Sciatic nerve (tissue), 2 donors: ENCODE results near the gene SLAMF8. TPM values are rescaled to one million over a fixed set of nuclear protein-coding genes. Genes with fewer than 3 reads are reported as not detected.

Experiments
- ATAC-seq: fragments of 200-7000 bp; cut with Tn5 transposase; one replicate; pipeline ENCODE4 v1.9.1; 2020; ENCODE audit warnings: mild to moderate bottlenecking, moderate library complexity
- DNase-seq: peaks from one replicate; pipeline ENCODE4 v3.0.0-alpha.2; 2020; ENCODE audit warnings: low spot score
- intact Hi-C: fragments of 100-400 bp; cut with DNase I; formaldehyde crosslinking; loops from one replicate; pipeline ENCODE4 v1.14.2; 2022
- total RNA-seq: library from RNA; stranded (reverse); fragmentation: NEBNext Ultra II Directional; extraction: Animal tissue kit (Norgen Biotek cat#: 25700); gene quantifications from one replicate; pipeline ENCODE4 v1.2.1, GENCODE V29; 2021
- donor health status: DM: no; HTN: no; CAD: no.
- donor health status: DM: no; HTN: no; CAD: no.

The SLAMF8 gene
- total RNA-seq, 1 donor from 2014 or later = 3.3 TPM

- ATAC-seq (no peak), DNase-seq (no peak)
- intact Hi-C loops = no loop called here
These were observed 21.7 kb upstream of the SLAMF8 start for GRCh38 chr1:159804924-159805323.

DNA sequence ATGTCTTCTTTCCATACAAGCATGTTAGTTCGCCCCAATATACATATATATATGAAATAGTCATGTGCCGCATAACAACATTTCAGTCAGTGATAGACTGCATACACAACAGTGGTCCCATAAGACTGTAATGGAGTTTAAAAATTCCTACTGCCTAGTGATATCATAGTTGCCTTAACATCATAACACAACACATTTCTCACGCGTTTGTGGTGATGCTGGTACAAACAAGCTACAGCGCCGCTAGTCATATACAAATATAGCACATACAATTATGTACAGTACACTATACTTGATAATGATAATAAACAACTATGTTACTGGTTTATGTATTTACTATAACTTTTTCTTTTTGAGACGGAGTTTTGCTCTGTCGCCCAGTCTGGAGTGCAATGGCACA is 10.7 kb upstream of the SLAMF8 start:
- ATAC-seq = no peak
- intact Hi-C loops = no loop called here

DNA sequence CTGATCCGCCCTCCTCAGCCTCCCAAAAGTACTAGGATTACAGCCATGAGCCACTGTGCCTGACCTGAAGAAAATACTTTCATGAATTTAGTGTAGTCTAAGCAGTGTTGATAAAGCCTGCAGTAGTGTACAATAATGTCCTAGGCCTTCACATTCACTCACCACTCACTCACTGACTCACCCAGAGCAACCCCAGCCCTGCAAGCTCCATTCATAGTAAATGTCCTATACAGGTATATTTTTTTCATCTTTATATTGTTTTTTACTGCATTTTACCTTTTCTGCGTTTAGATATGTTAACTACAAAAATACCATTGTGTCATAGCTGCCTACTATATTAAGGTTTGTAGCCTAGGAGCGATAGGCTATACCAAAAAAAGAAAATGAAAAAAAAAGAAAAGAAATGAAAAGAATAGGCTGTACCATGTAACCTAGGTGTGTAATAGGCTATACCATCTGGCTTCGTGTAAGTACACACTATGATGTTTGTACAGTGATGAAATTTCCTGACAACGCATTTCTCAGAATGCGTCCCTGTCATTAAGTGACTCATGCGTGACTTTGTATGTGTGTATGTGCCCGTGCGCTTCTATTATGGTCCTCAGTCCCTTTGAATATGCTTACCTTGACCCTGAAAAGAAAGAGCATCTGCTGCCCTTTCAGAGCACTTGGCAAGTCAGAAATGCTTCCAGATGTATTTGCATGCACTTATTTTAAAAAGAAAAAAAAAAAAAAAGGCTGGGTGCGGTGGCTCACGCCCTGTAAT is 9.2 kb upstream of the SLAMF8 start:
- intact Hi-C loops = no loop called here
- DNase-seq (no peak), ATAC-seq (no peak)

More for the DNA sequence above, 10.7 kb upstream of the SLAMF8 start:
- DNase-seq = no peak

- DNase-seq (no peak), ATAC-seq (no peak)
- intact Hi-C loops = no loop called here
These were observed 5.4 kb upstream of the SLAMF8 start for GRCh38 chr1:159821171-159821867.

- DNase-seq (no peak), ATAC-seq (no peak)
- intact Hi-C loops = no loop called here
These were observed 3.3 kb upstream of the SLAMF8 start for GRCh38 chr1:159823406-159823805.

DNA sequence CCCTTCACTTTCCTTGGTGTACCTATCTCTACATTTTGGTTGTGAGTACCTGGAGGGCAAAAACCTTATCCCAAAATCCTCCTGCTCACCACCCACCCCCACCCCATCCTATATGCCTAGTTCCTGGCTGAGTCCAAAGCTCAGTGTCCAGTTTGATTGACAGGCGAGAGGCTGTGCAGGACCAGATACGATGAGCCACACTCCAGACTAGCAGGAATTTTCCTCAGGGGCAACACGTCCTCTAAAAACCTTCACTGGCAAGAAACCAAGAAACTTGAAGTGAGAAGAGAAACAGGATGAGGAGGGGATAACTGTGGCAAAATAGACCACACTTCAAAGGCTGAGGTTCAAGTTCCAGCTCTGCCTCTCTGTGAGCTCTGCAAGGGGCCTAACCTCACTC is 1.1 kb upstream of the SLAMF8 start:
- DNase-seq (no peak), ATAC-seq (no peak)
- intact Hi-C loops = no loop called here

DNA sequence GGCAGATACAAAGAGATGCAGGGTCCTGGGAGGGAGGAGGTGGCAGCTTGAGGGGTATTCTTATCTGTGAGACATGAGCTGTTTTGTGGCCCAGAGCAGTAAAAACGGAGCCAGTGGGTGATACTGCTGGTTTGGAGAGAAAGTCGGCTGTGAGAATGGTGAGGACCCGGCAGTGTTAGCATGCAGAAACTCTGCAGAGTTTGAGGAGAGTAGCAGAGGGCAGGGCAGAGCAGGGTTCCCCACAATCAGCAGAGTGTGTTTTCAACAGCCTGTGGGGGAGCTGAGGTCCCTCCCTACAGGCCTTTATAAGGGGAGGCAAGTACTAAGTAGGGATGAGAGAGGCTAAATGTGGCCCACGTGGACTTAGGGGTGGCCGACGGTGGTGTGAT is 423 bp downstream of the SLAMF8 start:
- intact Hi-C loops = no loop called here
- ATAC-seq (no peak), DNase-seq (no peak)

GRCh38 chr1:159827549-159827948 is 876 bp downstream of the SLAMF8 start:
- no peak for DNase-seq
- intact Hi-C loops = no loop called here
- ATAC-seq = no peak

GRCh38 chr1:159828176-159828575 is 1.5 kb downstream of the SLAMF8 start:
- DNase-seq (no peak), ATAC-seq (no peak)
- intact Hi-C loops = no loop called here

- ATAC-seq = no peak
- intact Hi-C loops = no loop called here
These were observed 2.1 kb downstream of the SLAMF8 start for GRCh38 chr1:159828581-159829272.

GRCh38 chr1:159829273-159829634 is 2.6 kb downstream of the SLAMF8 start:
- DNase-seq (peak; percentile 74), ATAC-seq (peak; percentile 82)
- intact Hi-C loops = no loop called here

More at GRCh38 chr1:159828581-159829272, 2.1 kb downstream of the SLAMF8 start:
- no peak for DNase-seq

- no peak for ATAC-seq
- intact Hi-C loops = no loop called here
- DNase-seq = no peak
These were observed 3.3 kb downstream of the SLAMF8 start for GRCh38 chr1:159829822-159830465.

- ATAC-seq (no peak), DNase-seq (no peak)
- intact Hi-C loops = no loop called here
These were observed 4.0 kb downstream of the SLAMF8 start for GRCh38 chr1:159830722-159831121.

DNA sequence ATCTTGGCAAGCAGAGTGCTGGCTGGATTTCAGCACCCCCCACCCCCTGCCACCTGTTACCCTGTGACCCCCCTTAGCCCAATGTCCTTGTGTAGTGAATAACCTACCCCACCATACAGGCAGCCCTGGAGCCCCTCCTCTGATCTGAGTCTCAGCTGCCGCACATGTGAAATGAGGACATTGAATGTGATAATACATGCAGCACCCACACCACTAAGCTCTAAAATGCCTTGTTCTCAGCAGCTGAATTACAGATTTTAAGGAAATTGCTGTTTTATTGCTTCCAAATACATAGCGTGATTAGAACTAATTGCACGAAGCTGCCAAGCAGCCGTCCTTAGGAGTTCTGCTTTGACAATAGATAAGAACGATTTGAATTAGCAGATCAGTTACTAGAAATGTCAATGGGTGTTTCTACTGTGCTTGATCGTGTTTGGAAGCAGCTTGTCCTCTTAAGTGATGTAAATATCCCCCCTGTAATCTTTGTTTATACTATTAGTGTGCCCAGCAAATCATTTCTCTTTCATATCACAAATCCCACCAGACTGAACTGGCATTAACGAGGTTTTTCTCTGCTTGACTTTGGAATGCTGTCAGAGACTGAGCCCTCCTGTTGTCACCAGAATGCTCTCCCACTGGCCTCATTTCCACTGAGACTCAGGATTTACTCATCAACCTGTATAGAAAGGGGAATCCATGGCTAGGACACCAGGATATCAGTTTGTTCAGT is 4.9 kb downstream of the SLAMF8 start:
- DNase-seq = no peak
- ATAC-seq = no peak
- intact Hi-C loops = no loop called here

- DNase-seq (no peak), ATAC-seq (no peak)
- intact Hi-C loops = no loop called here
These were observed 5.6 kb downstream of the SLAMF8 start for GRCh38 chr1:159832309-159832708.

DNA sequence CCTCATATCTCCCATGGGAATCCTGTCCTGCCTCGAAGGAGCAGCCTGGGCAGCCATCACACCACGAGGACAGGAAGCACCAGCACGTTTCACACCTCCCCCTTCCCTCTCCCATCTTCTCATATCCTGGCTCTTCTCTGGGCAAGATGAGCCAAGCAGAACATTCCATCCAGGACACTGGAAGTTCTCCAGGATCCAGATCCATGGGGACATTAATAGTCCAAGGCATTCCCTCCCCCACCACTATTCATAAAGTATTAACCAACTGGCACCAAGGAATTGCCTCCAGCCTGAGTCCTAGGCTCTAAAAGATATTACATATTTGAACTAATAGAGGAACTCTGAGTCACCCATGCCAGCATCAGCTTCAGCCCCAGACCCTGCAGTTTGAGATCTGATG is 8.7 kb downstream of the SLAMF8 start:
- ATAC-seq (peak; percentile 25), DNase-seq (no peak)
- intact Hi-C loops = no loop called here

DNA sequence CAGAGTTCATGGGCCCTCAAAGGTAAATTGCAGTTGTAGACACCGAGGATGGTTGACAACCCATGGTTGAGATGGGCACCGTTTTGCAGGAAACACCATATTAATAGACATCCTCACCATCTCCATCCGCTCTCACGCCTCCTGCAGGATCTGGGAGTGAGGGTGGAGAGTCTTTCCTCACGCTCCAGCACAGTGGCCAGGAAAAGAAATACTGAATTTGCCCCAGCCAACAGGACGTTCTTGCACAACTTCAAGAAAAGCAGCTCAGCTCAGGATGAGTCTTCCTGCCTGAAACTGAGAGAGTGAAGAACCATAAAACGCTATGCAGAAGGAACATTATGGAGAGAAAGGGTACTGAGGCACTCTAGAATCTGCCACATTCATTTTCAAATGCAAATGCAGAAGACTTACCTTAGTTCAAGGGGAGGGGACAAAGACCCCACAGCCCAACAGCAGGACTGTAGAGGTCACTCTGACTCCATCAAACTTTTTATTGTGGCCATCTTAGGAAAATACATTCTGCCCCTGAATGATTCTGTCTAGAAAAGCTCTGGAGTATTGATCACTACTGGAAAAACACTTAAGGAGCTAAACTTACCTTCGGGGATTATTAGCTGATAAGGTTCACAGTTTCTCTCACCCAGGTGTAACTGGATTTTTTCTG is 9.3 kb downstream of the SLAMF8 start:
- ATAC-seq (peak; percentile 70), DNase-seq (no peak)
- intact Hi-C loops = no loop called here

DNA sequence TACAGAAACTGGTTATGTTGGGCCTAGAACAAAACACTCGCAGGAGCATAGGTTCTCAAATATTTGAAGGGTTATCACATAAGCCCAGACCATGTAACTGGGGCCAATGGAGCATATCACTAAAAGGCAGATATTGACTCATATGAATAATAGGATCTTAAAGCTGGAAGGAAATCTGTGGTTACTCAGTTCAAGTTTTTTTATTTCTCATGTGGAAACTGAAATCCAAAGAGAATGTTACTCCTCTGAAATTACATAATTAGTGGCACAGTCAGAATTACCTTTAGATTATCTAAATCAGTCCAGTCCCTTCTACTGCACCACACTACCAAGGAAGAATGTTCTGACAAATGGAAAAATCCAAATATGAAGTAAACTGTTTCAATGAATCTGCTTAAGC is 12.0 kb downstream of the SLAMF8 start:
- ATAC-seq (no peak), DNase-seq (no peak)
- intact Hi-C loops = no loop called here
